ENCODE measurements around the gene IFRD2.
"Not testable (repeated sequence)": the region's sequence is repeated elsewhere in the genome, so short reads cannot be mapped to it uniquely, and the experiment has no call there.

IFRD2 gene

DNA sequence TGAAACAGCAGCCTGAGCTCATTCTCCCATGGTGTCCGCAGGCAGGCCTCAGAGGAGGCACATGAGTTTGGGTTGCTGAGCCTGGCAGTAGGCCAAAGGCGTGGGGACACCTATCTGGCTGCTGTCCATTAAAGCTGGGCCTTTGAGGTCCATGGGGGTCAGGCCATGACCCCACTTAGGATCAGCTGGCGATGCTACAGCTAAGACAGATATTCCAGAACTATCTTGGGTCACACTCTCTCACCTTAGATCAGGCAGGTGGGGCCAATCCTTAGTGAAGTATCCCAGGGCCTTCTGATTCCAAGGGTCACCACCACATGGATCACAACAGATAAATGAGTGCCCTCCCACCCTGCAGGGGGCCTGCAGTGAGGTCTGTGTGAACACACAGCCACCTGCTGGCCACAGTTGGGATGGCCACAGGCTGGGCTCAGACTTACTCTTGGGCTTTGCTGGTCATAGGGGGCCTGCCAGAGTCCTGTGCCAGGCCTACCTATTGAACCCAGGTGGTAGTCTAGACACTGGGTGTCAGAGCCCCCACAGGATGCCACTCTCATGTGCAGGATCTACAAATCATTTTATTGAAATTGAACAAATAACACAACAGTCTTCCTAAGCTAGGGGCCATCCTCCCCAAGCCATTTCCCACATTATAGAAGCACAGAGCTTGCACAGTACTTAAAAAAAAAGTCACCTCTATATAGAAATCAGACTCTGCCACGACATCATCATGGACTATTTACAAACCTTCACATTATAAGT lies 32.3 kb upstream of the IFRD2 start:
- peak; percentile 74 for DNase-seq (ENCODE audit: low spot score)

DNA sequence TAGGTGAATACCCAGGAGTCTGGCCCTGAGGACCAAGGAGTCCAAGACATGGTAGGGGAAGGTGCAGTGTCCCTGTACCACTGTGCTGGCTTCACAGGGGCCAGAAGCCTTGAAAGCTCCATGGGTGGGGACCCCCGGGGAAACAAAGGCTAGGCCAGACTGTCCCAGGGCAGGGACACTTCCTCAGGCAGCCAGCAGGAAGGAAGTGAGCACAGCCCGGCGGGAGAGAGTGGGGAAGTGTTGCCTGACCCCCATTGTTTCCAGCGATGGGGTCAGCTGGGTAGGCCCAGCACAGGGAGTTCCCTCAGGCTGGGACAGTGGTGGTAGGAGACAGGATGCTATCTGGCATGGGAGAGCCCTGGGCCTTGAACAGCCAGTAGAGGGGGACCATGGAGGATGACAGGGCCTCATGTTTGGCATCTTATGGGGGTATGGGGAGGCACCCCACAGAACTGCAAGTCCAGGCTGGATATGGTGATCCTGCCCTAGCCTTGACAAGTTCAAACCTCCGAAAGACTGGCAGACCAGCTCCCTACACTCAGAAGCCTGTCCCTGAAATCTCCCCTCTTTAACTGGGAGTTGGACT lies 31.5 kb upstream of the IFRD2 start:
- no peak for DNase-seq (ENCODE audit: low spot score)

GRCh38 chr3:50323092-50323600 lies 30.9 kb upstream of the IFRD2 start:
- no peak for DNase-seq (ENCODE audit: low spot score)

- DNase-seq (ENCODE audit: low spot score): no peak
These were observed 30.3 kb upstream of the IFRD2 start, which contains the start of gene HYAL2 for GRCh38 chr3:50322386-50323091. Gene HYAL2 (minus strand): TSS chr3:50322745. CDS start chr3:50320489, 2,256 bp downstream.

DNA sequence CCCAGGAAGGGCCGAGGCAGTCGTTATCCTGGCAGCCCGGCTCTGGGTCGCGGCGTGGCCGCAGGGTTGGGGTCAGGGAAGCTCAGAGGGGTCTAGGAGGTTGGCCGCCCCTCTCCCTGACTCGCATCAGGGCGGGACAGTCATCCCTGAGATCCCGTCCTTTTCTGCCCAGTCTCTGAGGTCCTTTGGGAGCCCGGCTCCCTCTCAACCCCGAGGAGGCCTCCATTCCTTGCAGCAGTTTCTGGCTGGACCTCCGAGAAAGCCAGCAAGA lies 29.8 kb upstream of the IFRD2 start:
- DNase-seq (ENCODE audit: low spot score): no peak

- peak; percentile 77 for DNase-seq (ENCODE audit: low spot score)
These were observed 29.3 kb upstream of the IFRD2 start for GRCh38 chr3:50321336-50322114.

- DNase-seq (ENCODE audit: low spot score): peak; percentile 35
These were observed 28.7 kb upstream of the IFRD2 start for GRCh38 chr3:50320853-50321335.

GRCh38 chr3:50319894-50320625 lies 27.8 kb upstream of the IFRD2 start:
- DNase-seq (ENCODE audit: low spot score): no peak

DNA sequence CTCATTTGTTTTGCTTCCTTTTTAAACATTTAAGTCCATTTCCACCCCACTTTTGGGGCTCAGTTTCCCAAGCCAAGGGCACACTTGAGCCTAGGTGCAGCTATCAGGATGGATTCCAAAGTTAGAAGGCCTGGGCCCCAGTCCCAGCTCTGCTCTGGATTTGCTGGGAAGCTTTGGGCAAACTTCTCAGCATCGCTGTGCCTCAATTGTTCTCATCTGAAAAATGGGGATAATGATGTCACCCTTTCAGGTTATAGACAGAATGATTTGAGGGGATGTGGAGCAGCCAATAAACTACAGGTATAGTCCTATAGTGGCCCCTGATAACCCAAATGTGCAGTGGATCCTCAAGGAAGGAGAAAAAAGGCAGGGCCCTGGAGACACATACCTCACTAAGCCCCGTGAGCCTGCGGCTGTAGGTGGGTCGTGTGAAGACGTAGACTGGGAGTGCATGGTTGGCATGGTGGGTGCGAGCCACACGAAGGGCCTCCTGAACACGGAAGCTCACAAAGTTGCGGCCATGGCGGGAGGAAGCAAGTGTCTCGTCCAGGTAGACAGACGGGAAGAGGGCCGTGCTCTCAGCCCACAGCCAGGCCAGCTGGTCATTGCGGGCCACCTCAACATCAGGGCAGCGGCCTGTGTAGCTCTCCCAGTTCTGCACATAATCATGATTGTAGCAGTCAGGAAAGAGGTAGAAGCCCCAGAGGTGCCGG lies 27.1 kb upstream of the IFRD2 start:
- DNase-seq (ENCODE audit: low spot score): no peak

DNA sequence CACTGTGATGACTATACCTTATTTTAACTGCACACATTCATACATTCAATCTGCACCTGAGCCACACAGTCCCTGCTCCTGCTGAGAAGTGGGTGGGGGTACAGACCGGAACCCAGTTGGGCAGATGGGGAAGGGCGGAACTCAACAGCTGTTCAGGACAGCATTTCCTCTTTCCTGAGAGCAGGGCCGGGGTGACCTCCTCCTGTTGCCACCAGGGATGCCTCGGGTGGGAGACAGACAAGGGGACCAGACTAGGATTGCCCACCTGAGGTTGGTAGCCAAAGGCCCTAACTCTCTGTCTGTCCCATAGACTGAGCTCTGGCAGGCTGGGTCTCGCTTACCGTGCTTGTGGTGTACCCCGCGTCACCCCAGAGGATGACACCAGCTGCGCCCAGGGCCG lies 26.4 kb upstream of the IFRD2 start:
- DNase-seq (ENCODE audit: low spot score): no peak

DNA sequence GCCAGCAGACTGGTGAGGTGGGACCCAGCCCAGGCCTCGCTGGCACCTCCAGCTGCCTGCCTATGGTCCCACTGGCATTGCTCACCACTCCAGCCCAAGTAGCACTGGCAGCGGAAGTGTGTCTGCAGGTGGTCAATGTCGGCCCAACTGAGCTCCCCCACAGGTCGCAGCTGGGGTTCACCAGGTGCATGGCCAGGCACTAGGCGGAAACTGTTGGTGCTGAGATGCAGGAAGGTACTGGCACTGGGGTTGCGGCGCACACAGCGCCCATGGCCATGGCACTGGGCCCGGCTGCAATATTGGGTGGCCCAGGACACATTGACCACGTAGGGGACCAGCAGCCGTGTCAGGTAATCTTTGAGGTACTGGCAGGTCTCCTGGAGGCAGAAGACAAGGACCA lies 25.9 kb upstream of the IFRD2 start:
- no peak for DNase-seq (ENCODE audit: low spot score)

- no peak for DNase-seq (ENCODE audit: low spot score)
These were observed 25.1 kb upstream of the IFRD2 start for GRCh38 chr3:50317300-50317699.

DNA sequence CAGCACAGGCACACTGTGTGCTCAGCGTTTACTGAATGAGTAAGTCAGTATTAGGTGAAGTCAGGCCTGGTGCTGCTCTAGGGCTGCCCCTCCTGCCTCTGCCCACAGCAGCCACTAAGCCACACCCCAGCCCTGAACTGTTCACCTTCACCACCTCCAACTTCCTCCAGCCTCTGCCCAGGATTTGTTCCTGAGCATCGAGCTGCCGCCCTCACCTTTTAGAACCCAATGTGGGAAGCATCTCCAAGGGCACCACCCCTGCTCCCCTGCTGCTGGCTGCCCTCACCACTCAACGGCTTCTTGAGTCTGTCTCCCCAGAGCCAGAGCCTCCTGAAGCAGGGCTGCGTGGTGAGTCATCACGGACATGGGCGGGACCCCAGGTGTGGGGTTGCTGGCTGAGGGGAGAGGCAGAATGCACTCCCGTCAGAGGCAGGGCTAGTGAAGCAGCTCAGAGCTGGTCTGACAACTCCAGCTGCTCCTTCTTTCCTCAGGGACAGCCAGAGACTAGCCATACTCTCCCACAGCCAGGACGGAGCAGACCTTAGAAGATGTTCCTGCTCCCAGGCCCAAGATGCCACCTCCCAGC lies 24.5 kb upstream of the IFRD2 start:
- peak; percentile 28 for DNase-seq (ENCODE audit: low spot score)

DNA sequence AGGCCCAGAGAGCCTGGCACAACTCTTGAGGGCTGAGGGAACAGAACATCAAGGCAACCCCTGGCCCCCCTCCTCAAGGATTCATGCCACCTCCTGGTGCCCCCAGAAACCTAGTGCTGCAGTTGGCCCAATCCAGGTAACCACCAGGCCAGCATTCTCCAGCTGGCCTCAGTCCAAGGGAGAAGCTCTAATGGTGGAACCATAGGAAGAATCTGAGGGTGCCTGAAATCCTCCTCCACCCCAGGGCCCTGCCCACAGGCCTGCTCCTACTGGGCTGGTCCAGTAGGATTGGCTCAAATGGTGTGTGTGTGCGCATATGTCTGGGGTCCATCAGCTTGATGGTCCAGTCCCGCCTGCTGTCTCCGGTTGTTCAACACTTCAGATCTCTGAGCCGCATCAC lies 22.6 kb upstream of the IFRD2 start:
- DNase-seq (ENCODE audit: low spot score): no peak

- no peak for DNase-seq (ENCODE audit: low spot score)
These were observed 22.1 kb upstream of the IFRD2 start for GRCh38 chr3:50314342-50314741.

GRCh38 chr3:50312041-50312440 lies 19.8 kb upstream of the IFRD2 start:
- not testable (repeated sequence) for DNase-seq (ENCODE audit: low spot score)

DNA sequence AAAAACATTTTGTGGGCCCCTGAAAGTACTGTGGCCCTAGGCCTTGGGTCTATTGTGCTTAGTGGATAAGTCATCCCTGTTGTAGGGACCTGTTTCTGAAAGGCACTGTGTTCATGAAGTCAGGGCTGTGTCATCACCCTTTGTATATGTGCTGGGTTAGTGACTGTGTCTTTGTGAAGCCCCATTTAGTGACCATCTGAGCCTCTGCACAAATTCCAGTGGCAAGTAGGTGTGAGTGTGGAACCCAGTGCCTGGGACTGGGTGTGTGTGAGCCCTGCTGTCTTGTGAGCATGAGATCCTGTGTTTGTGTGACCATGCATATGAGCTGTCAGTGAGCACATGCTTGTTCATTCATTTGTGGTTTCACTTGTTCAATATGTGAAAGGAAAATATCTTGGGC lies 12.4 kb upstream of the IFRD2 start:
- DNase-seq (ENCODE audit: low spot score): no peak

- DNase-seq (ENCODE audit: low spot score): no peak
These were observed 11.0 kb upstream of the IFRD2 start, which contains the start of gene HYAL1 for GRCh38 chr3:50303013-50303815. Gene HYAL1 (minus strand): TSS chr3:50303574. CDS start chr3:50302956, 618 bp downstream.

All from NAMALWA (cell line).